Activated T-cell treated with anti-CD3 and anti-CD28 coated beads, Interleukin-2, amount 50 U/mL, for 72 hours (primary cell): ENCODE measurements around the gene ASXL3. TPM values are rescaled to one million over a fixed set of nuclear protein-coding genes. Genes with fewer than 3 reads are reported as not detected.
A peak's percentile ranks its signal among the peaks of the same experiment; 100 is the strongest.

Source experiments
- ATAC-seq, 2 donors: fragments of 150-1000 bp; cut with Tn5 transposase; replicated peaks in 1 of 2; 2 replicates each; pipeline ENCODE4 v1.10.0; 2021; ENCODE audit warnings: moderate library complexity in 2 of 2, mild to moderate bottlenecking in 1 of 2
- DNase-seq, 2 donors: peaks; one replicate each; pipeline ENCODE4 v3.0.0; 2021 to 2022; ENCODE audit warnings: mixed read lengths in 1 of 2
- H3K27ac Mint-ChIP-seq: one replicate; pipeline ENCODE4 v1.8.0; 2022; ENCODE audit warnings: mild to moderate bottlenecking, moderate library complexity, mixed read lengths
- H3K27me3 Mint-ChIP-seq: one replicate; pipeline ENCODE4 v1.8.0; 2022; ENCODE audit warnings: low read depth, mixed read lengths
- H3K36me3 Mint-ChIP-seq, 2 donors: one replicate each; pipeline ENCODE4 v1.8.0; 2022; ENCODE audit warnings: mixed read lengths in 2 of 2, mild to moderate bottlenecking in 1 of 2; ENCODE audit not compliant: insufficient read depth in 2 of 2
- H3K4me1 Mint-ChIP-seq: one replicate; pipeline ENCODE4 v1.8.0; 2022; ENCODE audit warnings: low read depth, mixed read lengths
- H3K4me3 Mint-ChIP-seq, 2 donors: one replicate each; pipeline ENCODE4 v1.8.0; 2022; ENCODE audit warnings: mild to moderate bottlenecking in 2 of 2, mixed read lengths in 2 of 2, moderate library complexity in 2 of 2
- H3K9me3 Mint-ChIP-seq, 2 donors: one replicate each; pipeline ENCODE4 v1.8.0; 2022; ENCODE audit warnings: mixed read lengths in 2 of 2
- total RNA-seq, 2 donors: library from RNA; stranded (reverse); gene quantifications; one replicate each; pipeline ENCODE4 v1.2.3, GENCODE V29; 2022

Gene ASXL3
- total RNA-seq: not detected

DNA sequence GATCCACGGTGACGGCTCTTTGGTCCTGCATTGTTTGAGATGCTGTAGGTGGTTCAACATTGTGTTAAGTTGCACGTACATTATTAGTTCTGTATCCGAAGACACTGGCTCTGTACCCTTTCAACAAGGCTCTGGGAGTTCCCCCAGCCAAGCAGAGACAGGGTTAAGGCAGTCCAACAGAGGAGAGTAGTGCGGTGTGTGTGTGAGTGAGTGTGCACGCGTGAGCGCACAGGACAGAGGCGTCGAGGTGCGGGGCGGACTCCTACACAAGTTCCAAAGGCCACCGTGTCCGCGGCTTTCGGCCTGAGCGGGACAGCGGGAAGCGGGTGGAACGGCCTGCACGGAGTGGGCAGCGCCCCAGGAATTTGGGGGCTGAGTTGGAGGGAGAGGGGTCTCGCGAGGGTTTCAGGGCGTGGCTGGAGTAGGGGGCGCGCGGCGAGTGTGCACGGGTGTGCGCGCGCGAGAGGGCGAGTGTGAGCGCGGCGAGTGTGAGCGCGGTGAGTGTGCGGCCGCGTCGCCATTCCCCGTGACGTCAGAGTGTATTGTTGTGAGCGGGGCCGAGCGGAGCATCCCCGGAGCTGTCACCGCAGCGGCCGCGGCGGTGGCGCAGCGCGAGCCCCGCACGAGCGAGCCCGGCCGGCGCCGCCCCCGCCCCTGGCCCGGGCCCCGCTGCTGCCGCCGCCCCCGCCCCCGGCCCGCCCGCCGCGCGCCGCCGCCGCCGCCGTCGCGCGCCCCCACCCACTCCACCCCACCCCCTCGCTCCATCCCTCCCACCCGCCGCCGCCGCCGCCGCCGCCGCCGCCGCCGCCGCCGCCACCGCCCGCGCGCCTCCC, at the start of gene ASXL3:
Gene ASXL3, plus strand, starts transcription at position 535 of the 833 bp plus-strand sequence. CDS start 413 bp downstream, outside the sequence.
- no peak within 1 kb of the TSS for H3K27ac Mint-ChIP-seq
- H3K36me3 Mint-ChIP-seq: peaks cover 0 to 3% of the 10 kb centered on the region in 2 donors
- H3K9me3 Mint-ChIP-seq: no peaks in the 10 kb centered on the region
- peak within 1 kb of the TSS; percentile 64 to 86 for H3K4me3 Mint-ChIP-seq
- no peaks in the 10 kb centered on the region for H3K4me1 Mint-ChIP-seq
- DNase-seq (no peak), ATAC-seq (peak in 1 of 2 donors; percentile 20)
- peaks cover 21% of the 10 kb centered on the region for H3K27me3 Mint-ChIP-seq

DNA sequence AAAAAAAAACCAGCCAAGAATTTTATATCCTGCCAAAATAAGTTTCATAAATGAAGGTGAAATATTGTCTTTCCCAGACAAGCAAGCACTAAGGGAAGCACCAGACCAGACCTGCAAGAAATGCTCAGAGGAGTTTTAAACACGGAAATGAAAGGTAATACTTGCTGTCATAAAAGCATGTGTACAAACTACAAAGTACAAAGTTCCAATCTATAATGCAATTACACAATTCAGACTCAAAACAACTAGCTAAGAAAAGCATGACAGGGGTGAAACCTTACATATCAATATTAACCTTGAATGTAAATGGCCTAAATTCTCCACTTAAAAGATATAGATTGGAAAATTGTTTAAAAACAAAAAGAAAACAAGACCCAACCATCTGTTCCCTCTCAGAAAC, 45.0 kb upstream of the ASXL3 start:
- Mint-ChIP-seq H3K9me3 (peaks cover 6 to 9% of the 10 kb centered on the region in 2 donors), H3K4me3 (no peak overlapping the region), H3K4me1 (no peaks in the 10 kb centered on the region), H3K36me3 (peaks cover 0 to 1% of the 10 kb centered on the region in 2 donors), H3K27ac (no peak overlapping the region), H3K27me3 (no peaks in the 10 kb centered on the region)
- DNase-seq (no peak), ATAC-seq (no peak)

DNA sequence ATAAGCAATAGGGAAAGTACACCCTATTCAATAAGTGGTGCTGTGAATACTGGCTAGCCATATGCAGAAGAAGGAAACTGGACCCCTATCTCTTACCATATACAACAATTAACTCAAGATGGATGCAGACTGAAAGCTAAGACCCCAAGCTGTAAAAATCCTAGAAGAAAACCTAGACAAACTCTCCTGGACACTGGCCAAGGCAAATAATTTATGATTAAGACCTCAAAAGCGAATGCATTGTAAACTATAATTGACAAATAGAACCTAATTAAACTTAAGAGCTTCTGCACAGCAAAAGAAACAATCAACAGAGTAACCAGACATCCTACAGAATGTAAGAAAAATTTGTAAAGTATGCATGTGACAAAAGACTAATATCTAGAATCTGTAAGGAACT, 41.1 kb upstream of the ASXL3 start:
- no peak overlapping the region for H3K27ac Mint-ChIP-seq
- H3K4me1 Mint-ChIP-seq: no peaks in the 10 kb centered on the region
- H3K27me3 Mint-ChIP-seq: no peaks in the 10 kb centered on the region
- ATAC-seq: no peak
- H3K9me3 Mint-ChIP-seq: peaks cover 0 to 9% of the 10 kb centered on the region in 2 donors
- peaks cover 0 to 1% of the 10 kb centered on the region in 2 donors for H3K36me3 Mint-ChIP-seq
- H3K4me3 Mint-ChIP-seq: no peak overlapping the region
- DNase-seq: no peak

DNA sequence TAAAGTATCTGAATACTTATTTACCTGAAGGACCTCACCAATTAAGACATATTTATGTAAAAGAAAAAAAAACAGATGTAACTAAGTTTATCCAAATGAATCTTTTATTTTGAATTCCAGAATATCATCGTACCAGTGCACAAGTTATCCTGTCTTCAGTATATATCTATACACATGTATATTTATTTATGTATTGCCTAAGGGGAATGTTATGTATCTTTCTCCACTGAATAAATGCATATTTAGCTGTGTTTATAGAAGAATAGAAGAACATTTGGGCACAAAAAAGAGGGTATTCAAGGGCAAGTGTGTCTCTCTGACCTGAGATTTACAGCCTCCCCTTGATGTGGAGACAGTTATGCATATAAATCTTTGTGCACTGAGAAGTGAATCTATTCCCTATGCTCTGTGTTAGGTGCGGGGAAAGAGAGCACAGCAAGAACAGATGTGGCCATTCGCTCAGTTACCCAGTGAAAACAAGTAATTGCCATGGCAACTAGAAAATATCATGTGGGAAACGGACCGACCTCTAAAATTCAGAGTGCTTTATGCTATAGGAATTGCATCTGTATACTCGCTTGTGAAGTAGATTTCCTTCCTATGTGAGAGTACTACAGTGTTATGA, 39.5 kb upstream of the ASXL3 start:
- Mint-ChIP-seq H3K27me3 (no peaks in the 10 kb centered on the region), H3K27ac (no peak overlapping the region), H3K4me1 (no peaks in the 10 kb centered on the region), H3K36me3 (peaks cover 0 to 1% of the 10 kb centered on the region in 2 donors), H3K9me3 (peaks cover 2 to 8% of the 10 kb centered on the region in 2 donors), H3K4me3 (no peak overlapping the region)
- DNase-seq (no peak), ATAC-seq (no peak)

DNA sequence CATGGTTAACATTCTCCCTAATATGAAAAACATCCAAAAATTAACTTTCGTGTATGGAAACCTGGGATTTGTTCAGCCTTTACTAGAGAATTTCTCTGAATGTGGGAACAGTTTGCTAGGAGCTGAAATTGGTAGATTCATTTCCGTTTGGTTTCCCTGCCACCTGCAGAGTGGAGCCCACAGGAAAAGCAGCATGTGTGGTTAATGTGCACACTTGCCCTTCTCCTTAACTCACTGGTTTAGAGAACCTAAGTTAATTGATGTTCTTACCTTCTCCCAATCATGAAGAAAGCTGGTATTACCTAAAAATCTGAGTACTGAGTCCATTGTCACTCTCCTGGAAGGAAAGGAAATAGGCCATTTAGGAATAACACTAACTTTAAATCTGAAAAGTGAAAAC, 37.6 kb upstream of the ASXL3 start:
- ATAC-seq (no peak), DNase-seq (no peak)
- Mint-ChIP-seq H3K27ac (no peak overlapping the region), H3K9me3 (peaks cover 2 to 8% of the 10 kb centered on the region in 2 donors), H3K27me3 (no peaks in the 10 kb centered on the region), H3K4me3 (no peak overlapping the region), H3K4me1 (no peaks in the 10 kb centered on the region), H3K36me3 (no peaks in the 10 kb centered on the region)

DNA sequence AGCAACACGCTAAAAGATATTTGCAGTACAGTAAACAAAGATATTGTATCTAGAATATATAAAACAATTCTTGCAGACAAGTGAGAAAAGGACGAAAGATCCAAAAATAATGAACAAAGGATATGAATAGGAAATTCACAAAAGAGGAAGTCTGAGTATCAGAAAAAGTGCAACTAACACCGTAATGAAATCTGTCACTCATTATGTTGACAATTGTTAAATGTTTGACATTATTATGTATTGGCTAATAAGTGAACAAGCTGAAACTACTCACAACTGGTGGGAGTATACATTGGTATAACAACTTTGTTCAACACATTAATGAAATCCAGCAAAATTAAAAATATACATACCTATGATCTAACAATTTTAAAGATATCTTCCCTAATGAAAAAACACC, 36.7 kb upstream of the ASXL3 start:
- ATAC-seq (no peak), DNase-seq (no peak)
- no peaks in the 10 kb centered on the region for H3K4me1 Mint-ChIP-seq
- H3K9me3 Mint-ChIP-seq: peaks cover 2 to 8% of the 10 kb centered on the region in 2 donors
- no peaks in the 10 kb centered on the region for H3K27me3 Mint-ChIP-seq
- no peak overlapping the region for H3K4me3 Mint-ChIP-seq
- H3K36me3 Mint-ChIP-seq: no peaks in the 10 kb centered on the region
- H3K27ac Mint-ChIP-seq: no peak overlapping the region

DNA sequence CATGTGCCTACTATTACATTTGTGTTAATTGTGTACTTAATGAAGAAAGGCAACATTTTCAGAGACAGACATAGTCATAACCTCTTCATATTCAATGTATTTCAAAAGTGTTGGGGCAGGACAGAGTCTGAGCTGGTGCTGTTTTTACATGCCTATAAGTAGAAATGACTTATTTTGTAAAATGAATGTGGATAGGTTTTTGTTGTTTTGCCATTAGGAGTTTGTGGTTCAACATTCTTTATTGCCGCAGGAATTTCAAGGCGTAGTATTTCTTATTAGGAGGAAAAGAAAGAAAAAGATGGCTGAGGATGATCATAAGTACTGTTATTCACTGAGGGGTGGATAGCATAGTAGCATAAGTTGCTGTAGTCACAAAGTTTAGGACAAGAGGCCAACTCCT, 21.2 kb upstream of the ASXL3 start:
- Mint-ChIP-seq H3K4me3 (no peak overlapping the region), H3K27ac (no peak overlapping the region), H3K9me3 (peaks cover 0 to under 1% of the 10 kb centered on the region in 2 donors), H3K4me1 (no peaks in the 10 kb centered on the region), H3K36me3 (no peaks in the 10 kb centered on the region), H3K27me3 (no peaks in the 10 kb centered on the region)
- DNase-seq (no peak), ATAC-seq (no peak)

DNA sequence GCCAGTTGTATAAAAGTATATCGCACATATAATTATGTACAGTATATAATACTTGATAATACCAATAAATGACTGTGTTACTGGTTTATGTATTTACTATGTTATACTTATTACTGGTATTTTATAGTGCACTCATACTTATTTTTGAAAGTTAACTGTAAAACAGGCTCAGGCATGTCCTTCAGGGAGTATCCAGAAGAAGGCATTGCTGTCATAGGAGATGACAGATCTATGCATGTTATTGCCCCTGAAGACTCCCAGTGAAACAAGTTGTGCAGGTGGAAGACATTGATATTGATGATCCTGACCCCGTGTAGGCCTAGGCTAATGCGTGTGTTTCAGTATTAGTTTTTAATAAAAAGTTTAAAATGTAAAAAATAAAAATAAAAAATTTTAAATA, 20.3 kb upstream of the ASXL3 start:
- DNase-seq (no peak), ATAC-seq (no peak)
- peaks cover 0 to 2% of the 10 kb centered on the region in 2 donors for H3K9me3 Mint-ChIP-seq
- no peak overlapping the region for H3K27ac Mint-ChIP-seq
- H3K27me3 Mint-ChIP-seq: no peaks in the 10 kb centered on the region
- no peaks in the 10 kb centered on the region for H3K4me1 Mint-ChIP-seq
- no peak overlapping the region for H3K4me3 Mint-ChIP-seq
- H3K36me3 Mint-ChIP-seq: no peaks in the 10 kb centered on the region

DNA sequence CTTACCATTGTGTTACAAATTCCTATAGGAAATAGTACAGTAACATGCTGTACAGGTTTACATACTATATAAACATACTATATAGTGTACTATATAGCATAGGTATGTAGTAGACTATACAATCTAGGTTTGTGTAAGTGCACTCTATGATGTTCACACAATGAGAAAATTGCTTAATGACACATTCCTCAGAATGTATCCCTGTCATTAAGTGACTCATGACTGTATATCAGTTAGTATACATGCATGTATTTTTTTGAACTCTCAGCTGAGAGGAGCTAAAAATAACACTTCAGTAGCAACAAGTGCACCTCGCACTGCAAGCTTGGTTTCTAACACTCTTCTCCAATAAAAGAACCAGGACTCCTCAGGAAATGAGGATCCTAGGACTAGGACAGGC, 19.5 kb upstream of the ASXL3 start:
- Mint-ChIP-seq H3K4me3 (no peak overlapping the region), H3K36me3 (no peaks in the 10 kb centered on the region), H3K27me3 (no peaks in the 10 kb centered on the region), H3K27ac (no peak overlapping the region), H3K4me1 (no peaks in the 10 kb centered on the region), H3K9me3 (peaks cover 0 to 2% of the 10 kb centered on the region in 2 donors)
- ATAC-seq: no peak
- DNase-seq: no peak

DNA sequence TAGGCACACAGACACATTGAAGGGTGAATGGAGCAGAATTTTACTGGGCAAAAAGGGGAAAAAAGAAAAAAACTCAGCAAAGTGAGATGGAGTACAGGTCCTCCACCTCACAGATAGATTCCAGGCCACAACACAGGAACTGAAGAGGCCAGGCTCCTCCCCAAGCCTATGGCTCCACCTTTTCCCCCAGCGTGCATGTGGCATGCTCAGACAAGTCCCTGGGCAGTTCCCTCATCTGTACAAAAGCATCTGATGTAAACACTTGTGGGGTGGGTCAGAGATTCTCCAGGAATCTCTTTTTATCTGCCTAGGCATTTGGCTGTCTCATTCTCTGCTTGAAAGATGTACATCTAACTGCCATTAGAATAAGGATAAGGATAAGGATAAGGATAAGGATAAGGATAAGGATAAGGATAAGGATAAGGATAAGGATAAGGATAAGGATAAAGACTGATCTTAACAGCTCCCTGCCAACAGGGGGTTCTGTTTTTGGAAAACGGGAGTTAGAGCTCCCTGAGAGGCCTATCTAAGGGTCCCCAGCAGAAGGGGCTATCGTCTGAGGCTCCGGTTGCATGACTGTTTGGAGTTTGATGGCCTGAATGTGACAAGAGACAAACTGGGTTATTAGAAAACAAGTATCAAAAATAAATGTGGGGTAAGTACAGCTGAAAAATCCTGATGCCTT, 17.2 kb upstream of the ASXL3 start:
- peaks cover 0 to 3% of the 10 kb centered on the region in 2 donors for H3K9me3 Mint-ChIP-seq
- H3K36me3 Mint-ChIP-seq: no peaks in the 10 kb centered on the region
- ATAC-seq (no peak), DNase-seq (no peak)
- H3K27ac Mint-ChIP-seq: no peak overlapping the region
- H3K4me1 Mint-ChIP-seq: no peaks in the 10 kb centered on the region
- H3K27me3 Mint-ChIP-seq: no peaks in the 10 kb centered on the region
- no peak overlapping the region for H3K4me3 Mint-ChIP-seq

DNA sequence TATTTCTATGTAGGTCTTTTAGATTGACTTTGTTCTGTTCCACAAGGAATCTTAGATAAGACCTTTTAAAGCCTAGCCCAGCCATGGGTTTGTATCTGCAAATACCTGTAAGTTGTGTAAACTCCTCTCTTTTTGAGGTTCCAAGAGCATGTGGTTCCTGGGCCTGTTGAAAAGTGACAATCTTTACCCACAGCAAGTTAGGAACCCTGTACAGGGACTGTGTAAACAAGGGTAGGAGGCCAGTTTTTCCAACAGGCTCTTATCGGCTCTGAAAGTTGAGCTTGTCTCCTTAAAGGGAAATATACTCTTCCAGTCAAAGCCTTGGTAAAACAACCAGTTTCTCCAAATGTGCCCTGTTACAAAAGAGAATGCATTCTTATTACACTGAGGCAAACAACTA, 15.3 kb upstream of the ASXL3 start:
- no peak for DNase-seq
- ATAC-seq: no peak
- no peaks in the 10 kb centered on the region for H3K36me3 Mint-ChIP-seq
- no peak overlapping the region for H3K4me3 Mint-ChIP-seq
- H3K4me1 Mint-ChIP-seq: no peaks in the 10 kb centered on the region
- peaks cover 0 to 7% of the 10 kb centered on the region in 2 donors for H3K9me3 Mint-ChIP-seq
- no peaks in the 10 kb centered on the region for H3K27me3 Mint-ChIP-seq
- H3K27ac Mint-ChIP-seq: no peak overlapping the region

DNA sequence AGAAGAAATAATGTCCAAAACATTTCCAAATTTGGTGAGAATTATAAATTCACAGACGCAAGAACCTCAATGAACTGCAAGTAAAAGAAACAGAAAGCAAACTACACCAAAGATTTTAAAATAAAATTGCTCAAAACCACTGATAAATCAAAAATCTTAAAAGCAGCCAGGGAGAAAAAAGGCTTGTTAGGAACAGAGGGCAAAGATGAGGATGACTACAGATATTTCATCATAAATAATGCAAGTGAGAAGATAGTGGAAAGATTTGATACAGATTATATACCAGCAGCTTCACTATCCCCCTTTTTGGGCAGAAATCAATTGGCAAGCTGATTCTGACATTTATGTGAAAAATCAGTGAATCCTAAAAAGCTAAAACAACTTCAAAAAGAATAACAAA, 10.3 kb upstream of the ASXL3 start:
- Mint-ChIP-seq H3K27me3 (no peaks in the 10 kb centered on the region), H3K9me3 (peaks cover 0 to 4% of the 10 kb centered on the region in 2 donors), H3K27ac (no peak overlapping the region), H3K36me3 (no peaks in the 10 kb centered on the region), H3K4me1 (no peaks in the 10 kb centered on the region), H3K4me3 (no peak overlapping the region)
- ATAC-seq (no peak), DNase-seq (no peak)
